ENCODE results near the gene LYPD5. TPM values are rescaled to one million over a fixed set of nuclear protein-coding genes. Genes with fewer than 3 reads are reported as not detected.
"Not testable (repeated sequence)": the region's sequence is repeated elsewhere in the genome, so short reads cannot be mapped to it uniquely, and the experiment has no call there.

LYPD5 gene
- total RNA-seq, 1 experiment from 2014 or later, result 0.37 TPM

DNA sequence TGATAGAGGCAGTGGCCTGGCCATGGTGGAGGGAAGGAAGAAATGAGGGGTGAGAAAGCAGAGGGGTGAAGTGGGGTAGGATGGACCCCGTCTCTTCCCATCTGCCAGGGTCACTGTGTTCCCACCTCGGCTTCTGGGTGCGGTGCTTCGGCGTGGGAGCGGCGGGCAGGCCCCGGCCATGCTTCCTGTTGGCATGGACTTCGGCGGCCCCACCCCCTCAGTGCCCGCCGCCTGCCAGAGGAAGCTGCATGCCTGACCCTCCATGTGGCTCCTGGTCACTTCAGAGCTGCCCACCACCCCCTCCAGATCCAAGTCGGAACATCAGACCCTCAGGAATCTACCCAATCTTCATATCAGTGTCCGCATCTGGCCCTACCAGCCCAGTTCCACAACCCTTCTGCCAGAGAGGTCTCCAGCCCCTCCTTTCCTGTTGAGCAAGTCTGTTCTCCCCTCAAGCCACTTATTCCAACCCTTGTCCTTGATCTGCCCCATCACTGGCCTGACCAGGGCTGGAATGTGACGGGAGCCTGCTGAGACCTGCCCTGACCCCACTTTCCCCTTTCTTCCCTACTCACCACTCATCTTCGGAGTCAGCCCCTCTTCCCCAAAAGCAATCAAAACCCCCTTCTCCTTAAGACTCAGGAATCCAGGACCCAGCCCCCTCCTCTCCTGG, 23.0 kb downstream of the LYPD5 start:
- DNase-seq (ENCODE audit: low read depth), result peak; percentile 48

DNA sequence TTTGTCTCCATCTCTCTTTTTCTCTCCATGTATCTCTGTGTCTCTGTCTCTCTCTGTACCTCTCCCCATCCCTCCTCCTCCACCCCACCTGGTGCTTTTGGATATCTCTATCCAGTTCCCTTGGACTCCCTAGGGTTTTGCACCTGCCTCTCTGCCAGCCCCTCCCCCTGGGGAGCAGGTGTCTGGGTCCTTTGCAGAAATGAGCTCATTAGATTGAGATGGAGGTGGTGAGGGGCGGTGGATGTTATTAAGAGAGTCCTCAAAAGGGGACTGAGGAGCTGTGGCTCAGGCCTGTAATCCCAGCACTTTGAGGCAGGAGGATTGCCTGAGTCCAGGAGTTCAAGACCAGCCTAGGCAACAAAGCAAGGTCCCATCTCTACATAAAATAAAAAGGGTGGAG, 23.6 kb downstream of the LYPD5 start:
- no peak for DNase-seq (ENCODE audit: low read depth)

GRCh38 chr19:43777163-43777695, 25.0 kb downstream of the LYPD5 start:
- peak; percentile 92 for DNase-seq (ENCODE audit: low read depth)

GRCh38 chr19:43776286-43776685, 26.0 kb downstream of the LYPD5 start:
- no peak for DNase-seq (ENCODE audit: low read depth)

DNA sequence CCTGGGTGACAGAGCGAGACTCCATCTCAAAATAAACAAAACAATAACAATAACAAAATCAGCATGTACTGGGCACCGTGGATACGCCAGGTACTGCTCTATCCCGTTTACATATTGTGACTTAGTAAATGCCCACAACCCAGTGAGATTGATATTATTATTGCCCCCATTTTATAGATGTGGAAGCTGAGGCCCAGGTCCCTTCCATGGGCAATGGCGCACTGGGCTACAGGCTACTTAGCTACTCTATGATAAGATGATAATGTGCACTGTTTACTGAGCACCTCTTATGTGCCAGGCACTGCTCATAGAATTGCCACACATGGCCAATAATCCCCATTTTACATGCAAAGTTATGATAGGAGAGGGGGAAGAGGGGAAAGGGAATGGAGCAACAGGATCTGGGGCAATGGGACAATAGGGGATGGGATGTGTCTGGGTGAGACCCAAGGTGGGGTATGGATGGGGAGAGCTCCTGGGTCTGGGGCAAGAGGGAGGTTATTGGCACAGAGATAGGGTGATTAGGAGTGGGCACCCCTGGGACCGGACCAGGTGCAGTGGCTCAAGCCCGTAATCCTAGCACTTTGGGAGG, 26.9 kb downstream of the LYPD5 start:
- DNase-seq (ENCODE audit: low read depth), result no peak

- not testable (repeated sequence) for DNase-seq (ENCODE audit: low read depth)
Measured at GRCh38 chr19:43774940-43775258, 27.3 kb downstream of the LYPD5 start.

- no peak for DNase-seq (ENCODE audit: low read depth)
Measured at GRCh38 chr19:43774103-43774939, 27.9 kb downstream of the LYPD5 start.

GRCh38 chr19:43773725-43774102, 28.5 kb downstream of the LYPD5 start:
- DNase-seq (ENCODE audit: low read depth), result no peak

- DNase-seq (ENCODE audit: low read depth), result no peak
Measured at GRCh38 chr19:43769256-43769655, 33.0 kb downstream of the LYPD5 start.

- DNase-seq (ENCODE audit: low read depth), result no peak
Measured at GRCh38 chr19:43768273-43769050, 33.8 kb downstream of the LYPD5 start.

GRCh38 chr19:43767818-43768217, 34.4 kb downstream of the LYPD5 start:
- DNase-seq (ENCODE audit: low read depth), result no peak

GRCh38 chr19:43767316-43767715, 34.9 kb downstream of the LYPD5 start:
- no peak for DNase-seq (ENCODE audit: low read depth)

- DNase-seq (ENCODE audit: low read depth), result no peak
Measured at GRCh38 chr19:43766755-43767043, 35.5 kb downstream of the LYPD5 start.

DNA sequence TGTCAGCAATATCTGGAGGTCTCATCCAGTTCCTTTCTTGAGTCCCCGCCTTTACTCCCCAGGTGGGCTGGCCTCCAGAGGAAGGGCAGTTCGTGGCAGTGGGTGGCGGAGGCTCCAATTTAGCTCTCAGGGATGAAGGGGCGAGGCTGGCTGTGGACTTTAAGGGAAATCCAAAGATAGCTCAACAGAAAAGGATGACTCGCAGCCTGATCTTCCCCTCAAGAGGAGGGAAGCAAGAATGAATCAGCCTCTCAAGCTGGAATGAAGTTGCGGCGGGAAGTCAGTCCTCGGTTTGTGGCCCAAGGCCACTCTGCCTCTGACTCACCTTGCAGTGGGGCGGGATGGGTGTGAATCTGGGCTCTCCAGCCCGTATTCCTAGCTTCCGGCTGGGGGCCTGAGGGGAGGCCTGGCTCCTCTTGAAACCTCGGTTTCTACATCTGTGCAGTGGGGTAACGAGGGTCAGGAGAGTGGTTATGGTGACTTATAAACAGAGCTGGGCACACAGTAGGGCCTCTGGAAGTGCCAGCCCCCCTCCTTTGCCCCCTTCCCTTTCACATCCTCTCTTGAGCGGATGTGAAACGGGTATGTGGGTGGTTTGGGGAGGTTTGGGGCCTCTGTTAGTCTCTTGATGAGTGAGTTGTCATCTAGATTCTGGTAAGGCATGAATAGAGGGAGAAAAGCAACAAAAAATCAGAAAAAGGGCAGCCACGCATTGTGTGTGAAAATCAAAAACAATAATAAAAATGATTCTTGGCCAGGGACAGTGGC, 37.0 kb downstream of the LYPD5 start:
- peak; percentile 99 for DNase-seq (ENCODE audit: low read depth)

- not testable (repeated sequence) for DNase-seq (ENCODE audit: low read depth)
Measured at GRCh38 chr19:43764684-43765083, 37.6 kb downstream of the LYPD5 start.

DNA sequence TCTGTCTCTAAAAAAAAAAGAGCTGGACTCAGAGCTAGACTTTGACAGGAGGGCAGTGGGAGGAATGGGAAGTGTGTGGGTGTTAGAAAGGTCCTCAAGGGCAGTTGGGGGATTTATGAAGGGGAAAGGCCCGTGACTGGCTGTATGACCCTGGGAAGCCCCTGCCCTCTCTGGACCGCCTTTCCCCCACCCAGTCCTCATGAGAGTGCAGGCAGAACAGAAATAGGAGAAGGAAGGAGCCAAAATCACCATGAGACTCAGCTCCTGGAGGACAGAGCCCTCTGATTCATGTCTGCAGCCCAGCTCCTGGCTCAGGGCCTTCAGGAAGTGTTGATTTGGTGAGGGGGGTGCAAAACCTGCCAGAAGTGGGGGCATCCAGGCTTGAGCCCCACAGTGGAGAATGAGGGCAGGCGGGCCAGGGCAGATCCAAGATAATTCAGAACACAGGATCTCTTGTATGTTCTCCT, 38.7 kb downstream of the LYPD5 start:
- peak; percentile 45 for DNase-seq (ENCODE audit: low read depth)

DNA sequence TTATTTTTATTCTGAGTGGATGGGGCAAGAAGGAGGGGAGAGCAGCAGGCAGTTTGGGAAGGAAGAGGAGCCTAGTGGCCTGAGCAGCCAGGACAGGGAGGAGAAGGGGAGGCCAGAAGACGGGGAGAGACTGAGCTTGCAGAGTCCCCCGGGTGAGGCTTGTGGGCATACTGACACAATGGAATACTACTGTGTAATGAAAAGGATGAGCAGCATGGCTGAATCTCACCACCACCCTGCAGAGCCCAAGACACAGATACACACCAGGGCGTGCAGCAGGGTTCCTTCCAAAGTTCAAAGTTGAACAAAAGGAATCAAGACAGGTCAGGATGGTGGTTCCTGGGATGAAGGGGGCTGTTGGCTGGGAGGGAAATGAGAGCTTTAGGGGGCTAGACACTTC, 39.4 kb downstream of the LYPD5 start:
- DNase-seq (ENCODE audit: low read depth), result no peak

GRCh38 chr19:43760941-43761340, 41.3 kb downstream of the LYPD5 start:
- no peak for DNase-seq (ENCODE audit: low read depth)

DNA sequence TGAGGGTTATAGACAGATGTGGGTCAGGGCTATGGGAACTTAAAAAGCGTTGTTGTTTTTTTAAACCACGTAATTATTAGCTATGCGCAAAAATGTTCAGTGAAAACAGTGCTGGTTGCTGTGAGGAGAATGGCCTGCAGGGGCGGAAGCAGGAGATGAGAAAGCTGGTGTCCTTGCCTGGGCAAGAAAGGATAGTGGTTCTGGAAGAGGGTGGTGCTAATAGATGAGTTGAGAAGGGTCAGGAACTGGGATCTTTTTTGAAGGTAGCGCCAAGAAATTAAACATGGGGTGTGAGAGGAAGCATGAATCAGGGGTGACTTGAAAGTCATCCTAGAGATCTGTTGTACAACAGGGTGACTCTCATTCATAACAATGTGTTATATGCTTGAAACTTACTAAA, 42.7 kb downstream of the LYPD5 start:
- DNase-seq (ENCODE audit: low read depth), result peak; percentile 97

- DNase-seq (ENCODE audit: low read depth), result no peak
Measured at GRCh38 chr19:43755256-43755801, 46.9 kb downstream of the LYPD5 start.

Measured in HT1080 (cell line).